ENCODE data around the gene MX1.

Gene MX1

GRCh38 chr21:41432562-41433460 is 6.8 kb downstream of the MX1 start:
- no peak for DNase-seq

GRCh38 chr21:41433566-41433965 is 7.5 kb downstream of the MX1 start:
- no peak for DNase-seq

GRCh38 chr21:41435706-41436105 is 9.7 kb downstream of the MX1 start:
- no peak for DNase-seq

GRCh38 chr21:41437729-41438128 is 11.7 kb downstream of the MX1 start:
- DNase-seq = no peak

- DNase-seq = no peak
These were observed 12.5 kb downstream of the MX1 start for GRCh38 chr21:41438425-41439113.

GRCh38 chr21:41439248-41439647 is 13.2 kb downstream of the MX1 start:
- DNase-seq = no peak

- no peak for DNase-seq
These were observed 15.5 kb downstream of the MX1 start for GRCh38 chr21:41441546-41441945.

GRCh38 chr21:41442481-41443186 is 16.6 kb downstream of the MX1 start:
- DNase-seq = no peak

- no peak for DNase-seq
These were observed 17.5 kb downstream of the MX1 start for GRCh38 chr21:41443562-41443961.

GRCh38 chr21:41444703-41445464 is 18.8 kb downstream of the MX1 start:
- DNase-seq = no peak

- DNase-seq = no peak
These were observed 19.4 kb downstream of the MX1 start for GRCh38 chr21:41445465-41445862.

- no peak for DNase-seq
These were observed 20.5 kb downstream of the MX1 start for GRCh38 chr21:41446586-41446985.

GRCh38 chr21:41447356-41447755 is 21.3 kb downstream of the MX1 start:
- no peak for DNase-seq

- no peak for DNase-seq
These were observed 23.6 kb downstream of the MX1 start for GRCh38 chr21:41449613-41450012.

- DNase-seq = no peak
These were observed 26.0 kb downstream of the MX1 start for GRCh38 chr21:41451753-41452676.

- no peak for DNase-seq
These were observed 27.2 kb downstream of the MX1 start for GRCh38 chr21:41453198-41453597.

- DNase-seq = no peak
These were observed 27.7 kb downstream of the MX1 start for GRCh38 chr21:41453761-41454160.

GRCh38 chr21:41458121-41458520 is 32.1 kb downstream of the MX1 start:
- no peak for DNase-seq

- no peak for DNase-seq
These were observed 32.5 kb downstream of the MX1 start for GRCh38 chr21:41458559-41458958.

- DNase-seq = no peak
These were observed 34.0 kb downstream of the MX1 start for GRCh38 chr21:41459884-41460534.
